ENCODE data around the gene WDR13.
A peak's percentile ranks its signal among the peaks of the same experiment; 100 is the strongest.
"Not testable (repeated sequence)": the region's sequence is repeated elsewhere in the genome, so short reads cannot be mapped to it uniquely, and the experiment has no call there.

Gene WDR13

GRCh38 chrX:48595929-48596328 is 1.4 kb upstream of the WDR13 start:
- no peak for DNase-seq (ENCODE audit: low spot score)

GRCh38 chrX:48598614-48599013 is 1.3 kb downstream of the WDR13 start:
- DNase-seq (ENCODE audit: low spot score), result no peak

- no peak for DNase-seq (ENCODE audit: low spot score)
Measured at GRCh38 chrX:48599341-48599740, 2.0 kb downstream of the WDR13 start.

GRCh38 chrX:48600226-48600625 is 2.9 kb downstream of the WDR13 start:
- DNase-seq (ENCODE audit: low spot score), result no peak

GRCh38 chrX:48601741-48602394 is 4.6 kb downstream of the WDR13 start:
- no peak for DNase-seq (ENCODE audit: low spot score)

- no peak for DNase-seq (ENCODE audit: low spot score)
Measured at GRCh38 chrX:48604701-48605100, 7.4 kb downstream of the WDR13 start.

- DNase-seq (ENCODE audit: low spot score), result no peak
Measured at GRCh38 chrX:48606091-48606490, 8.8 kb downstream of the WDR13 start.

GRCh38 chrX:48611703-48612102 is 14.4 kb downstream of the WDR13 start:
- DNase-seq (ENCODE audit: low spot score), result no peak

- no peak for DNase-seq (ENCODE audit: low spot score)
Measured at GRCh38 chrX:48613502-48614160, 16.3 kb downstream of the WDR13 start.

- DNase-seq (ENCODE audit: low spot score), result no peak
Measured at GRCh38 chrX:48616576-48616975, 19.3 kb downstream of the WDR13 start.

GRCh38 chrX:48617542-48618340 is 20.4 kb downstream of the WDR13 start:
- DNase-seq (ENCODE audit: low spot score), result no peak

GRCh38 chrX:48626401-48627298 is 29.4 kb downstream of the WDR13 start:
- DNase-seq (ENCODE audit: low spot score), result no peak

- DNase-seq (ENCODE audit: low spot score), result peak; percentile 73
Measured at GRCh38 chrX:48631376-48632090, 34.2 kb downstream of the WDR13 start.

GRCh38 chrX:48632207-48632606 is 34.9 kb downstream of the WDR13 start:
- no peak for DNase-seq (ENCODE audit: low spot score)

- DNase-seq (ENCODE audit: low spot score), result no peak
Measured at GRCh38 chrX:48636301-48636700, 39.0 kb downstream of the WDR13 start.

GRCh38 chrX:48636776-48637175 is 39.5 kb downstream of the WDR13 start:
- DNase-seq (ENCODE audit: low spot score), result no peak

- no peak for DNase-seq (ENCODE audit: low spot score)
Measured at GRCh38 chrX:48645669-48646068, 48.4 kb downstream of the WDR13 start.

GRCh38 chrX:48648336-48648751 is 51.1 kb downstream of the WDR13 start:
- peak; percentile 11 for DNase-seq (ENCODE audit: low spot score)

GRCh38 chrX:48649102-48649501 is 51.8 kb downstream of the WDR13 start:
- DNase-seq (ENCODE audit: low spot score), result no peak

- DNase-seq (ENCODE audit: low spot score), result not testable (repeated sequence)
Measured at GRCh38 chrX:48652055-48652579, 54.8 kb downstream of the WDR13 start.

- not testable (repeated sequence) for DNase-seq (ENCODE audit: low spot score)
Measured at GRCh38 chrX:48654746-48655145, 57.5 kb downstream of the WDR13 start.

All from activated CD4-positive, alpha-beta T cell treated with anti-CD3 and anti-CD28 coated beads, Interleukin-2, Interleukin-4, amounts not matched to agents 100 ng/mL and 50 ng/mL, durations not matched to agents 16 hours and 8 hours (primary cell).